Left renal cortex interstitium (tissue), 4 donors: Measurements from ENCODE around the gene ZSWIM2. TPM values are rescaled to one million over a fixed set of nuclear protein-coding genes. Genes with fewer than 3 reads are reported as not detected.
"Not testable (repeated sequence)": the region's sequence is repeated elsewhere in the genome, so short reads cannot be mapped to it uniquely, and the experiment has no call there.

Experiments used
- DNase-seq, 4 donors: peaks; one replicate each; pipeline ENCODE4 v3.0.0-alpha.2; 2013; ENCODE audit warnings: low read depth in 4 of 4, low spot score in 2 of 4, missing footprints in 1 of 4
- polyA plus RNA-seq, 4 donors: library from polyadenylated mRNA; unstranded; fragments of 120-200 nt; gene quantifications; one replicate each; pipeline ENCODE4 v1.2.1, GENCODE V29; 2013; ENCODE audit not compliant: insufficient read length in 4 of 4

Gene ZSWIM2
- polyA plus RNA-seq, 4 donors, result not detected

GRCh38 chr2:186853951-186854350, 5.0 kb upstream of the ZSWIM2 start:
- no peak for DNase-seq

- DNase-seq, result no peak
Measured at GRCh38 chr2:186852508-186852907, 3.5 kb upstream of the ZSWIM2 start.

- no peak for DNase-seq
Measured at GRCh38 chr2:186842373-186842772, 6.6 kb downstream of the ZSWIM2 start.

GRCh38 chr2:186841940-186842339, 7.0 kb downstream of the ZSWIM2 start:
- DNase-seq, result no peak

- no peak for DNase-seq
Measured at GRCh38 chr2:186835628-186836027, 13.3 kb downstream of the ZSWIM2 start.

- no peak for DNase-seq
Measured at GRCh38 chr2:186827862-186828492, 21.0 kb downstream of the ZSWIM2 start.

GRCh38 chr2:186827411-186827810, 21.6 kb downstream of the ZSWIM2 start:
- no peak for DNase-seq

GRCh38 chr2:186822323-186822722, 26.6 kb downstream of the ZSWIM2 start:
- no peak for DNase-seq

- no peak for DNase-seq
Measured at GRCh38 chr2:186820303-186820702, 28.7 kb downstream of the ZSWIM2 start.

- not testable (repeated sequence) for DNase-seq
Measured at GRCh38 chr2:186811760-186812159, 37.2 kb downstream of the ZSWIM2 start.

GRCh38 chr2:186806591-186806990, 42.4 kb downstream of the ZSWIM2 start:
- DNase-seq, result no peak

GRCh38 chr2:186798604-186799003, 50.4 kb downstream of the ZSWIM2 start:
- not testable (repeated sequence) for DNase-seq

GRCh38 chr2:186784930-186785329, 64.0 kb downstream of the ZSWIM2 start:
- DNase-seq, result no peak

GRCh38 chr2:186783254-186783653, 65.7 kb downstream of the ZSWIM2 start:
- no peak for DNase-seq

GRCh38 chr2:186780701-186781316, 68.2 kb downstream of the ZSWIM2 start:
- no peak for DNase-seq

Other genes with a start within 250 kb of the ZSWIM2 start
- gene FAM171B, start 155.1 kb downstream of the ZSWIM2 start, polyA plus RNA-seq, result 10 to 100 TPM; 11.8 to 16.2 (median 13.6) TPM